ENCODE data around the gene OR8J3. TPM values are rescaled to one million over a fixed set of nuclear protein-coding genes. Genes with fewer than 3 reads are reported as not detected.

The OR8J3 gene
- total RNA-seq = not detected in 2 replicates

GRCh38 chr11:56140151-56140661, at the start of gene OR8J3:
OR8J3 (minus strand) TSS chr11:56140201; CDS start chr11:56137718, 2,483 bp downstream.
- H3K4me3 ChIP-seq (ENCODE audit: low read depth, low read length) = no peak within 1 kb of the TSS
- DNase-seq (ENCODE audit: low read depth) = no peak
- TF ChIP-seq CTCF (conservative IDR thresholded peaks at IDR 0.05; ENCODE audit: low read depth, low read length) = no peak

GRCh38 chr11:56188602-56189001, 48.6 kb upstream of the OR8J3 start:
- no peak for TF ChIP-seq CTCF (conservative IDR thresholded peaks at IDR 0.05; ENCODE audit: low read depth, low read length)
- no peak overlapping the region for H3K4me3 ChIP-seq (ENCODE audit: low read depth, low read length)
- no peak for DNase-seq (ENCODE audit: low read depth)

- no peak for DNase-seq (ENCODE audit: low read depth)
- TF ChIP-seq CTCF (conservative IDR thresholded peaks at IDR 0.05; ENCODE audit: low read depth, low read length) = no peak
- H3K4me3 ChIP-seq (ENCODE audit: low read depth, low read length) = no peak overlapping the region
Observed at GRCh38 chr11:56183459-56183858, 43.5 kb upstream of the OR8J3 start.

GRCh38 chr11:56176318-56176717, 36.3 kb upstream of the OR8J3 start, which contains the start of gene OR5J2:
OR5J2 (plus strand) TSS chr11:56176618; CDS start chr11:56176618, 0 bp downstream.
- no peak for TF ChIP-seq CTCF (conservative IDR thresholded peaks at IDR 0.05; ENCODE audit: low read depth, low read length)
- DNase-seq (ENCODE audit: low read depth) = no peak
- no peak within 1 kb of the TSS for H3K4me3 ChIP-seq (ENCODE audit: low read depth, low read length)

- no peak for DNase-seq (ENCODE audit: low read depth)
- TF ChIP-seq CTCF (conservative IDR thresholded peaks at IDR 0.05; ENCODE audit: low read depth, low read length) = no peak
- H3K4me3 ChIP-seq (ENCODE audit: low read depth, low read length) = no peak overlapping the region
Observed at GRCh38 chr11:56172256-56172830, 32.3 kb upstream of the OR8J3 start.

- DNase-seq (ENCODE audit: low read depth) = no peak
- no peak for TF ChIP-seq CTCF (conservative IDR thresholded peaks at IDR 0.05; ENCODE audit: low read depth, low read length)
- no peak overlapping the region for H3K4me3 ChIP-seq (ENCODE audit: low read depth, low read length)
Observed at GRCh38 chr11:56163804-56164203, 23.8 kb upstream of the OR8J3 start.

- no peak for TF ChIP-seq CTCF (conservative IDR thresholded peaks at IDR 0.05; ENCODE audit: low read depth, low read length)
- no peak within 1 kb of the TSS for H3K4me3 ChIP-seq (ENCODE audit: low read depth, low read length)
- DNase-seq (ENCODE audit: low read depth) = no peak
Observed at GRCh38 chr11:56160217-56160616, 20.2 kb upstream of the OR8J3 start, which contains the start of gene OR8K5. OR8K5 (minus strand) TSS chr11:56160317; CDS start chr11:56160317, 0 bp downstream.

Data from epithelial cell of proximal tubule (primary cell).